H1 (cell line): ENCODE data around the gene QRICH2.

Experiments used
- BRCA1 ChIP-seq: IDR thresholded peaks from 2 replicates; pipeline ENCODE4 v1.6.1; 2012; ENCODE audit warnings: low read depth, low read length, improper control_type of control experiment
- CTCF ChIP-seq, 3 experiments: IDR thresholded peaks; 1 replicate in 2 of 3; 2 replicates in 1 of 3; pipeline versions ENCODE4 v1.5.1 to v1.6.1; 2011; ENCODE audit warnings: low read length in 3 of 3, mild to moderate bottlenecking in 3 of 3, inconsistent platforms in 2 of 3, low read depth in 1 of 3, moderate library complexity in 1 of 3; ENCODE audit not compliant: insufficient read depth in 1 of 3; ENCODE audit errors: control extremely low read depth in 1 of 3
- EP300 ChIP-seq, 2 experiments: IDR thresholded peaks; 1 replicate in 1 of 2; 2 replicates in 1 of 2; pipeline ENCODE4 v1.6.1; 2011 to 2012; ENCODE audit warnings: low read depth in 2 of 2, low read length in 2 of 2, mild to moderate bottlenecking in 2 of 2, borderline replicate concordance in 1 of 2, inconsistent platforms in 1 of 2, moderate library complexity in 1 of 2
- EZH2 ChIP-seq: fragments of 200-600 bp; sonication (generic); IDR thresholded peaks from 2 replicates; pipeline ENCODE4 v1.7.1; 2012; ENCODE audit warnings: low read depth, mild to moderate bottlenecking, moderate library complexity, low read length, inconsistent platforms; ENCODE audit not compliant: severe bottlenecking
- MAX ChIP-seq: IDR thresholded peaks from 2 replicates; pipeline ENCODE4 v1.6.1; 2012; ENCODE audit warnings: inconsistent platforms
- PHF8 ChIP-seq: fragments of 200-600 bp; sonication (generic); conservative IDR thresholded peaks from 2 replicates; pipeline ENCODE4 v1.7.1; 2012; ENCODE audit warnings: low read depth, mild to moderate bottlenecking, inconsistent platforms, low read length, moderate library complexity
- POLR2AphosphoS5 ChIP-seq: IDR thresholded peaks from 2 replicates; pipeline ENCODE4 v1.6.1; 2011; ENCODE audit warnings: low read depth, low read length
- RFX5 ChIP-seq: IDR thresholded peaks from 2 replicates; pipeline ENCODE4 v1.6.1; 2011; ENCODE audit warnings: low read depth, low read length, improper control_type of control experiment, borderline replicate concordance
- SP2 ChIP-seq: IDR thresholded peaks from 2 replicates; pipeline ENCODE4 v1.6.1; 2012; ENCODE audit warnings: mild to moderate bottlenecking, low read length, inconsistent platforms
- SUZ12 ChIP-seq: fragments of 200-600 bp; sonication (generic); IDR thresholded peaks from 2 replicates; pipeline ENCODE4 v1.6.1; 2012; ENCODE audit warnings: mild to moderate bottlenecking, inconsistent platforms, low read length, moderate library complexity, mixed read lengths
- YY1 ChIP-seq: IDR thresholded peaks from 2 replicates; pipeline ENCODE4 v1.6.1; 2011; ENCODE audit warnings: low read depth, mild to moderate bottlenecking, low read length
- ZNF274 ChIP-seq: IDR thresholded peaks from 2 replicates; pipeline ENCODE4 v1.7.0; 2012; ENCODE audit warnings: low read length, borderline replicate concordance; ENCODE audit errors: extremely low read depth
- TF ChIP-seq, protein P1 (sequence below): IDR thresholded peaks from 2 replicates; pipeline ENCODE4 v1.6.1; 2011; ENCODE audit warnings: low read depth, mild to moderate bottlenecking, low read length; ENCODE audit not compliant: insufficient read depth

DNA sequence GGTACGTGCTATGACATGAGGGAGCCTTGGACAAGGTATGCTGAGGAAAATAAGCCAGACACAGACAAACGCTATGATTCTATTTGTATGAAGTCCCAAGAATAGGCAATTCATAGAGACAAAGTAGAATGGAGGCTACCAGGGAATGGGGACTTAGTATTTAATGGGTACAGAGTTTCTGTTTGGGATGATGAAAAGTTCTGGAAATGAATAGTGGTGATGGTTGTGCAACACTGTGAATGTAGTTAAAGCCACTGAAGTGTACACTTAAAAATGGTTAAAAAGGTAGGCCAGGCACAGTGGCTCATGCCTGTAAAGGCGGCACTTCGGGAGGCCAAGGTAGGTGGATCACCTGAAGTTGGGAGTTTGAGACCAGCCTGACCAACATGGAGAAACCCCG is 42.4 kb upstream of the QRICH2 start:
- TF ChIP-seq BRCA1 (no peak), CTCF (IDR thresholded peaks at IDR 0.05; ENCODE audit: control extremely low read depth in 1 of 3, insufficient read depth in 1 of 3, low read depth in 1 of 3, low read length in 3 of 3) (no peak), MAX (no peak), POLR2AphosphoS5 (no peak), PHF8 (no peak), EP300 (IDR thresholded peaks at IDR 0.05; ENCODE audit: borderline replicate concordance in 1 of 2, low read depth in 2 of 2, low read length in 2 of 2) (no peak), EZH2 (no peak), ZNF274 (no peak), SUZ12 (no peak), RFX5 (no peak), SP2 (no peak), YY1 (no peak)
- TF ChIP-seq, protein P1, sequence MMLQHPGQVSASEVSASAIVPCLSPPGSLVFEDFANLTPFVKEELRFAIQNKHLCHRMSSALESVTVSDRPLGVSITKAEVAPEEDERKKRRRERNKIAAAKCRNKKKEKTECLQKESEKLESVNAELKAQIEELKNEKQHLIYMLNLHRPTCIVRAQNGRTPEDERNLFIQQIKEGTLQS, result no peak
